GM12878 (cell line): ENCODE results near the gene UBE3B. TPM values are rescaled to one million over a fixed set of nuclear protein-coding genes. Genes with fewer than 3 reads are reported as not detected.

Experiments used
- POU2F2 ChIP-seq: IDR thresholded peaks from 3 replicates; pipeline ENCODE4 v1.6.1; 2011; ENCODE audit warnings: low read depth, mild to moderate bottlenecking, low read length, borderline replicate concordance
- SKIL ChIP-seq: fragments of 450-650 bp; IDR thresholded peaks from 2 replicates; pipeline ENCODE4 v1.6.1; 2017; ENCODE audit warnings: mild to moderate bottlenecking, low read depth, inconsistent platforms; ENCODE audit not compliant: poor library complexity, severe bottlenecking
- ZBTB40 ChIP-seq: fragments of 450-650 bp; IDR thresholded peaks from 2 replicates; pipeline ENCODE4 v1.6.1; 2016; ENCODE audit warnings: mild to moderate bottlenecking, moderate library complexity, borderline replicate concordance
- polyA plus RNA-seq, 11 experiments: library from polyadenylated mRNA; depleted of rRNA in 4 of 11; unstranded in 6 of 11; stranded (reverse) in 5 of 11; fragments of >200 nt; fragmentation: Nextera tagmentation in 4 of 11; fragmentation: Illumina TruSeq in 1 of 11; extraction: Ambion mirVana in 4 of 11; extraction: Trizol in 1 of 11; gene quantifications; 1 replicate in 1 of 11; 2 replicates in 10 of 11; pipeline versions ENCODE4 v1.2.1 to v1.2.3, GENCODE V29; 2011 to 2016; ENCODE audit warnings: inconsistent platforms in 2 of 11, missing spikeins in 2 of 11, low read depth in 1 of 11
- total RNA-seq, 4 experiments: library from RNA; depleted of rRNA in 3 of 4; stranded (reverse); fragments of >200 nt in 3 of 4; fragmentation: Illumina TruSeq in 1 of 4; extraction: Trizol in 1 of 4; gene quantifications; 2 replicates each; pipeline versions ENCODE4 v1.2.1 to v1.2.3, GENCODE V29; 2013 to 2021
- TF ChIP-seq, protein P1 (sequence below): fragments of 450-650 bp; IDR thresholded peaks from 2 replicates; pipeline ENCODE4 v1.6.1; 2018; ENCODE audit warnings: borderline replicate concordance, mild to moderate bottlenecking; ENCODE audit not compliant: partially characterized antibody

The UBE3B gene
- total and polyA plus RNA-seq, 10 of the 15 experiments (the other 5 are each of a cell fraction or from before 2014, with no cell fraction given): 7.4 to 25.3 (median 17.1) TPM

DNA sequence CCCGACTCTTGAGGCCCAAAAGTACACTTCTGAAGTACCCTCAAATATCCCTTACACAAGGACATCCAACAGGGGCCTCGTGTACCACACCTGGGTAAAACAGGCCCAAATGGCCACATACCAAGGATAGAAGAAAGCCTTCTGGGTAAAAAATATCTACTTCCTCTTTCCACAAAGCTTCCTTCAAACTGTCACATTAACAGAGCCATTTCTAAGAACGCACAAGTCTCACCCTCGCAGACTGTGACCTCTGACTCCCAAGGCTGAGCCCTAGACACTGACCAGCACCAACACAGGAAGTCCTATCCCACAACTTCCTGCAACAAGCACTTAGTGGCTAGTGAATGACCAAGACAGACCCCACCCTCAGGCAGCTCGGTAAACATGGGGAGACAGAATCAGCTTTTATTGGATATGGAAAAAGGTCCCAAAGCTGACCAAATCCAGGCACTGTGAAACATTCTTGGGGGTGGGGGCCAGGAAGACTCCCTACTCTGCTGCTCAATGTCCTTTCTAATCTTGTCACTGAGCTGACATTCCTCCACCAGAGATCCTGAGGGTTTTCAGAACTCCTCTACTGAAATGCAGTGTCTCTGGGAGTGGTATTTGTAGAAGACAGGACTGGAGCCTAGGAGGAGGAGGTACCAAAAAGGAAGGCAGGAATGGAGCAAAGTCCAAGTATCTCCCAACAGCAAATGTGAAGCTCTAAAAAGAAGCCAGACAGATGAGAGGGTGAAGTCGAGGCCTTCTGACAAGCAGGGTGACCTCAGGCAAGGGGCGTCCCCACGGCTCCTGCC, 16.2 kb upstream of the UBE3B start (continued):
- TF ChIP-seq SKIL (no peak), ZBTB40 (no peak), POU2F2 (no peak)
- TF ChIP-seq, protein P1, sequence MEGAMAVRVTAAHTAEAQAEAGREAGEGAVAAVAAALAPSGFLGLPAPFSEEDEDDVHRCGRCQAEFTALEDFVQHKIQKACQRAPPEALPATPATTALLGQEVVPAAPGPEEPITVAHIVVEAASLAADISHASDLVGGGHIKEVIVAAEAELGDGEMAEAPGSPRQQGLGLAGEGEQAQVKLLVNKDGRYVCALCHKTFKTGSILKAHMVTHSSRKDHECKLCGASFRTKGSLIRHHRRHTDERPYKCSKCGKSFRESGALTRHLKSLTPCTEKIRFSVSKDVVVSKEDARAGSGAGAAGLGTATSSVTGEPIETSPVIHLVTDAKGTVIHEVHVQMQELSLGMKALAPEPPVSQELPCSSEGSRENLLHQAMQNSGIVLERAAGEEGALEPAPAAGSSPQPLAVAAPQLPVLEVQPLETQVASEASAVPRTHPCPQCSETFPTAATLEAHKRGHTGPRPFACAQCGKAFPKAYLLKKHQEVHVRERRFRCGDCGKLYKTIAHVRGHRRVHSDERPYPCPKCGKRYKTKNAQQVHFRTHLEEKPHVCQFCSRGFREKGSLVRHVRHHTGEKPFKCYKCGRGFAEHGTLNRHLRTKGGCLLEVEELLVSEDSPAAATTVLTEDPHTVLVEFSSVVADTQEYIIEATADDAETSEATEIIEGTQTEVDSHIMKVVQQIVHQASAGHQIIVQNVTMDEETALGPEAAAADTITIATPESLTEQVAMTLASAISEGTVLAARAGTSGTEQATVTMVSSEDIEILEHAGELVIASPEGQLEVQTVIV: no peak
